Stimulated activated CD4-positive, alpha-beta T cell treated with anti-CD3 and anti-CD28 coated beads, TNF-alpha, amount 100 ng/mL, for 1 hour (primary cell): Measurements from ENCODE around the gene SORCS3.

Experiments used
- DNase-seq, 3 donors: peaks; one replicate each; pipeline ENCODE4 v3.0.0-alpha.2; 2020; ENCODE audit warnings: low read depth in 3 of 3, low spot score in 1 of 3

SORCS3 gene

DNA sequence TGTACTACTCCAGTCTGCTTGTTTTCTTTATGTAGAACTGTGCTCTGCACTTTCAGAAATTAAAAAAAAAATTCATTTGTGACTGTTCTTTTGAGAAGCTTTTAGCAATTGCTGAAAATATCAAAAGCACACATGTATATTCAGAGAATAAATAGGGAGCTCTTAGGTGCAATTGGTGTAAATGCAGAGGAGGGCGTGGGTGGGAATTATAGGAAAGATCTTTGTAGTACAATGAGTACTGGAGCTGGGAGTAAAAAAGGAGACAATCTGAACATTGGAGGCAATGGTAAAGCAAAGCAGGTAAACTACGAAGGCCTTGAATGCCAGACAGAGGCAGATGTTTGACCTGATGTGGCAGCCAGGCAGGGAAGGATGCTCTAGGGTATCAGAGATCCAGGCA is 267.5 kb downstream of the SORCS3 start:
- DNase-seq = no peak

DNA sequence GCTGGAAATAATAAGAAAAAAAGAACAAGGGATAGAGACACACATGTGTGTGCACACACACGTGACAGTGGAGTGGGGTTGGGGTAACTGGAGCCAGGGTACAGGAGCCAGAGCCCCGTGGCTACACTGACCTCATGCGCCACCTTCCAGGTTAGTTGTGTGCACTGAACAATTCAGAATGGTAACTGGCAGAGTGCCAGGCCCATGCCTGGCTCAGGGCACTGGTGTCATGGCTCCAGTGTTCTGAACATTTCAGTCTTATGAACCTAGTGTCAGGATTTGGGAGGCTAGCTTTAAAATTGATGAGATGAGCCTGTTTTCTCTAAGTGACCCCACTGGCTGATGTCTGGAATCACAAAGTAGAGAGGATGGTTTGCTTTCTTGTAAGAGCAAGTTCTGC is 269.6 kb downstream of the SORCS3 start:
- DNase-seq = no peak

DNA sequence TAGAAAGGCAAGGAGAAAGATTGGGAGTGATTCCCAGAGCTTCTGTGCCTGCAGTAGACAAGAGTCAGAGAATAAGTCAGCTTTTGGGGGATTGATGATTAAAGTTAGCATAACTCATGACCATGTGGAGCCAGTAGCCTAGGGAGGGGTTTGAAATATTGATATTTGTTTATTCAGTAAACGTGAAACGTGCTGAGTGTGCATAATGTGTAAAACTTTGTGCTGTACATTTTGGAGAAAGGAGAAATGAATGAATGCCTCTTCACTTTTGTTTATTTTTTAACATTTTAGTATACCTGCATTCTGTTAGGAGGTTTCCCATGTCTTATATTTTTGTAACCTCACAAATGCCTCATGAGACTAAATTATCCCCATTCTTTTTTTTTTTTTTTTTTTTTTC is 272.3 kb downstream of the SORCS3 start:
- DNase-seq = no peak

DNA sequence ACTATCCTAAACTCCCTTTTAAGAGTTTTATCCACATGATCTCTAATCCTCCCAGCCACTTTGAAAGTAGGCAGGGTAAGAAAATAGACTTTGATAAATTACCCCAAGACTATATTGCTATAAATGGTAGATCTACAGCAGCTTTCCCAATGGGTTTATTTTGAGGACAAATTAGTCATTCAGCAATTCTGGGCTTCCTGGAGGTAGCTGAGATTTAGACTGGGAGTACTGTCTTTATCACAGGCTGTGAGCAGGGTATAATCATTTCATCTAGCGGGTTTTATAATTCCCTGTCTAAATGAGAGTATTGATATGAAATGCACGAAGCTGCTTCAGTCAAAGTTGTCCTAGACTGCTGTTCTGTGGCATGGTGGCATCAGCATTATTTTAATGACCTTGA is 279.4 kb downstream of the SORCS3 start:
- DNase-seq = no peak

DNA sequence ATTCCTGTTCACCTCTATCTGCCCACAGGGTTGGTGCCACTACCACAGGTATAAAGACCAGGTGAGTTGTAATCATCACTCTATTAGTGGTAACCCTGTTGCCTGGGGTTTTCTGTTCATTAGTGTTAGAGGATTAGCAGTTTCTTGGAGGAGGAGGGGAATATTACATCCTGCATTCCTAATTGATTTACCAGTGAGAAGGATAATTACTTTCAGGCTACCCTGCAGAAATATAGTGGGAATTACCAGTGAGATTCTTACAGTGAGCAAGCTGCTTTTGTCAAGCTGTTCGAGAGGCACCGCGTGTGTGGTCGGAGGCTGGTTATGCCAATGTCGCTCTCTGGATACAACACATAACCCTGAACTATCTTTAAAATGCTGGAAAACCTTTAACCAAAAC is 280.7 kb downstream of the SORCS3 start:
- DNase-seq = no peak

DNA sequence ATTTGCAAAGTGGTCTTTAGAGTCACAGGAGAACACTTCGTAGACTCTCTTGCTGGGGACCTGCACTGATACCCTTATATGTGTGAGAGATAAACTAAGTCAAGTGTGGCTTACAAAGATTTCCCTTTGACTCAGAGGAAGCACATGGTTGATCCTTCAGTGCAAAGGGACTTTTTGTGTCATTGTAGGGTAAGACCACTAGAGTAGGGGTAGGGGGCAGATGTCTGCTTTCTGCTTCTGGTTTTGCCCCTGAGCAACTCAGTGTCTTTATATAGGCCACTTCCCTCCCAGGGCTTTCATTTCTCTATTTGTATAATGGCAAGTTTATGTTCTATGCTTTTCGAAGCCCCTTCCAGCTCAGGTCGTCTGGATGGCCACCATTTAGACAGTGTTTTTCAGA is 281.7 kb downstream of the SORCS3 start:
- DNase-seq = no peak

DNA sequence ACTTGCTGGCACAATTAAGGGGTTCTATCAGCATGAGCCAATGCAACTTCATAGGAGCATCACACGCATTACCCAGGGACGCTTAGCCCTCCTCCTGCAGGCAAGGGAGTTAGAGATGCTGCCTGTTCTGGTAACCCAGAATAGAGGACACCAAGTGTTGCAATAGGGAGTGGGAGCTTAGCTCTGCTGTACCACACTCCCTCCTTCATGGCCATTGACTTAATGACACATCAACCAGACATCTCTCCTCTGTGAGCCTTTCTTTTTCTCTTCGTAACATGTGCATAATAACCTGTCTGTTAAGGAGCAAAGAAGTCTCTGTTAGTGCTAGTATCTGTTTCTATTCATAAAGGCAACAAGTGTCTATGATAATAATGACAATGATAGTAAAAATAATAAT is 282.4 kb downstream of the SORCS3 start:
- no peak for DNase-seq

DNA sequence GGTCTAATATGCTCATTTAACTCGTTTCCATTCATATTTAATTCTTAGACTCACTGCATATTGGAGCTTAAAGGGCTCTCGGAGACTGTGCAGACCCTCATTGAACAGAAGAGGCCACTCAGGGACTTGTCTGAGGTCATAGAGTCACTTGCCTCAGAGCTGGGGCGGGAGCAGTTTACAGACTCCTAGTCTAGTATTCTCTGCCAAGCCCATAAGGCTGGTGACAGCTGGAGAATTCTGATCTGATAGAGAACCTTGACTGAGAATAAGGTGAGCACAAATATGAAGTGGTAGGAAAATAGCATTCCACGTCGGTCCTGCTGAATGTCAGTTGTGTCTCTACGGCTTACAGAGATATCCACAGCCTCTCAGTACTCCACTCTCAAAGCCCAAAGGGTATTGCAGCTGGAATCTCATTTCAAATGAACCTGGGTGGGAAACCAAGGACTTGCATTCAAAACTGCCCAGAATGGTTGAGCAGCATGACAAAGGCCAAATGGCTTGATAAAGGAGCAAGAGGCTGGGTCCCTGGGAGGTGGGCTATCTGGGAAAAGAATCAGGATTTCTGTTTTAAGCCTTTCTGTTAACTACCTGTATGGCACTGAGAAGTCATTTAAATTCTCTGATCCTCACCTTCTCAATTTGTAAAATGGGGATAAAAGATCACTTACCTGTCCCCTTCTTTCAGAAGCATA is 283.2 kb downstream of the SORCS3 start:
- no peak for DNase-seq

DNA sequence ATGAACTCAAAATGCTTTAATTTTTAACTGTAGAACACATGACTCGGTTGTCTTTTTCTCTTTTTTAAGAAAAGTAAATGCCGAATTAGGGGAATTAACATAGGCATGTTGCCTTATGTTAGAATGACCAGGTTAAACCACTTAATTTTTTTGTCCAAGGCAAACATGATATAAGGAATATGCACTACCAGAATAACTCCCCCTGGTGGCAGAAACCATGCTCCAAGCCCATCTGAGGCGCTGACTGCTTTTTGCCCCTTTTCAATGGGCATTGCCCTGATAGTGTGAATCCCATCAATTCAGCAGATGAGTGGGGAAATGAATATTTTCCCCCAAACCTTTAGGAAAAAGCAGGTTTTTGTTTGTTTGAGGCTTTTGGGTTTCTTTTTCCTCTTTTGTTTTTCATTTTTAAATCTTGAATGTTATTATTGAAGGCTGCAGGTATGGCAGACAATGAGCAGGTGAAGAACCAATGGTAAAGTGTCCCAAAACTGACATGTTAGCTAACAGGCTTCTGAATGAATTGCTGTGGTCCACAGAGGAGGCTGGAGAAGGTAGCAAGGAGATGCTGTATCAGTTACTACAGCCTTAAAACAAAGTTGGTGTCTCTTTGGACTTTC is 284.3 kb downstream of the SORCS3 start:
- DNase-seq = no peak

DNA sequence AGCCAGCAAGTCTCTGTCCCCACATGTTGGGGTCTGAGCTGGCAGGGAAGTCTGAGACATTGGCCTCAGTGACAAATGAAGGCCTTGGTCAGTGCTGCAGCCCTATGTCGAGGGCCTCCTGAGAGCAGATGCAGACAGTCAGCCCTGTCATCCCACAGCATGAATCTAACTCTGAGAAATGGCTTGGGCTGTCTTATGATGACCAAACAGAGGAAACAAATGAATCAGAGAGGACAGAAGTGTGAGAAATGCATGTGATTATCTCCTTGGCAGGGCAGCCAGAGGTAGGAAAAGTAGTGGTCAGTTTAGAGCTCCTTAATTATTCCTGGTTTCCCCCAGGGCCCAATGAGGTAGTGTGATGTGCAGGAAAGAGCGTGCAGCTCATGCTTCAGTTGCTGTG is 287.6 kb downstream of the SORCS3 start:
- no peak for DNase-seq

DNA sequence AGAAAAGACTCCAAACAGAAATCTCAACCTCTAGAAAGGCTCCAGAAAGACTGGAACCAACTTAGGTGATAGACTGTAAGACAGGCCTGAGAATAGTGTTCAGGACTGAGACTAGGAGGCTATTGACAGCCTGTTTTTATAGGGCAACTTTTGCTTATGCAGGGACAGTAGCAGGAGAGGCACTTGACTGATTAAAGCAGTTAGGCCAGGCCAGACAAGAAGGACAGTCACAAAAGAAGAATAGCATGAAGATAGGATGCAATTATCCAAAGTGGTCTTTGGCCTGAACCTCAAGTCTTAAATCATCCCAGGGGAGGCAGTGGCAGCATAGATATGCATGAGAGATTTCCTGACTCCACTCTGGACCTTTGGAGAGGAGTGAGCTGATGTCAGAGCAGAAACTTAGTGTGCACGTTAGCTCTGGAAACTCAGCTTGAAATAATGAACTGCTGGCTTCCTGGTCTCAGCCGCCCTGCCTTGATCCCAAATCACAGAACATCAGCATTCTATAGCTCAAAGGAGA is 290.6 kb downstream of the SORCS3 start:
- no peak for DNase-seq

DNA sequence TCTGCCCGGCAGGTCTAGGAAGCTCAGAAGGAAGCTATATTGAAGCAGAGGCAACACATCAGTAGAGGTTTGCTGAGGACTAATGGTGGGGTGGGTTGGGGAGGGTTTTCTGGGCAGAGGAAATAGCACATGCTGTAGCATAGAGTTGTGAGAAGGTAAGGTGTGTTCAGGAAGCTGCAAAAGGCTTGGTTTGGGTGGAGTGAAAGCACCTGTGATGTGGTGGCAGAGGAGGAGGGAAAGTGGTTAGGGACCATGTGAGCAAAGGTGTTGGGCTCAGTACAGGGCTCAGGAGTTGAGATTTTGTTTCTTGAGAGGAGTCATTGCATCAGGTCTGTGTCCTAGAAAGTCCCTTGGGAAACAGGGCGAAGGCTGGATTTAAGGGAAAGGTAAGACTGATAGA is 294.6 kb downstream of the SORCS3 start:
- no peak for DNase-seq

DNA sequence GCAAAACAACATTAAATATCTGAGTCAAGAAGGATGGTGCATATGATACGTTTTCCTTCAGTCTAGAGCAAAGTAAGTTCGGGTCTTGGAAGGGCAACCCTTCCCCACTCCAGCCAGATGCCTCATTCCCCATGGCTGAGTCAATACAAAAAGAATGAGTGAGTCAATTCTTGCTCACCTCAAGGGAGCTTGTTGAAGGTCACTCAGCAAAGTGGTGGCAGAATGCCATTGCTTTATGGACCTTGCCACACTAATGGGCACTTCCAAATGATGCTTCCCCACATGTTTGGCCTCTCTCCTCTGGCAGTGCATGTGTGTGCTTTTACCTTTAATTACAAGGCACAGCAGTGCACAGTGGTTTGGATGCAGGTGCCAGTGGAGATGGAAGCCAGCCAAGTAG is 296.5 kb downstream of the SORCS3 start:
- no peak for DNase-seq

DNA sequence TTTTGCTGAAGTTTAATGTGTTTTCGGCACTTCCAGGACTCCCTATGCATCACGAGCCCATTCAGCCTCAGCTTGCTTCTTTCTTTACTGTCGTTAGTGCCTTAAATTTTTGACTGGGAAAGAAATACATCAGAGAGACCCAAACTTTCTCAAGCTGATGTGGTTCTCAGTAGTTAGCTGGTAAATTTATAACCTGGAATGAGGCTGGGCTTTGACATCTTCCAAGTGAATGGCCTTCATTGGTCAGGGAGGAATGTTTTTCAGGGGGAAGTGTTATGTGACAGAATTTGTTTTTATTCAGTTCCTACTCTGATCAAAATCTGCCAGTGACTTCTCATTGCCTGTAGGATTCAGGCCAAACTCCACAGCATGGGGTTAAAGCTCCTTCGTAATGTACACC is 296.9 kb downstream of the SORCS3 start:
- no peak for DNase-seq

DNA sequence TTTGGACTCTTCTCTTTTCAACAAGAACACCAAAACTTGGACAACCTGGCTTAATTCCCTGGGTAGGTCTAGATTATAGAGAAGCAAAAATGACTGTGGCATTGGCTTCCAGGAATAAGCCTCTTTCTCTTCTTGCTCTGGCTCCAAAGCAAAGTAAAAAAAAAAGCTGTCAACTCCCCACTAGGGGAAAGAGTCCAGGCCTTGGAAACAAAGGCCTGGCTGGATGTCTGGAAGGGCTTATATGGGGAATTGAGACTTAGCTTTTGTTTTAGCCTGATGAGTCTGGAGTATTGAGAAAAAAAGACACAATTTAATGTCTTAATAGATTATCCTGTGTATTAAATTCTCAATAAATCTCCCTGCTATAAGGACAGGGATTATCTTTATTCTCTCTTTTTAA is 300.6 kb downstream of the SORCS3 start:
- DNase-seq = no peak

DNA sequence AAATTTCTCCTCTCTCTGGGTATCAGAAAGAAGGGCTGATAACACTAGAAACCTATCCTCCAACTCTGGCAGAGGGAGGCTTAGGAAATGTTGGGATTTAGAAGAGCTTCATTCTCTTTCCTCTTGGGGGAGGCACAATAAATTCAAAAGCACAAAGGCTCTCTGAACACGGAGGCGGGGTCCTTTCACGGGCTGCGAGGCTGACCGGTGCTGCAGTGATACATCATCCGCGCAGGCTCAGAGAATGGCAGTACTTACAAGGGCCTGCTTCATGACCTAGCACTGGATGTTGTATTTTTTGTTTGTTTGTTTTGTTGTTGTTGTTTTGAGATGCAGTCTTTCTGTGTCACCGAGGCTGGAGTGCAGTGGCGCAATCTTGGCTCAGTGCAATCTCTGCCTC is 306.2 kb downstream of the SORCS3 start:
- no peak for DNase-seq

DNA sequence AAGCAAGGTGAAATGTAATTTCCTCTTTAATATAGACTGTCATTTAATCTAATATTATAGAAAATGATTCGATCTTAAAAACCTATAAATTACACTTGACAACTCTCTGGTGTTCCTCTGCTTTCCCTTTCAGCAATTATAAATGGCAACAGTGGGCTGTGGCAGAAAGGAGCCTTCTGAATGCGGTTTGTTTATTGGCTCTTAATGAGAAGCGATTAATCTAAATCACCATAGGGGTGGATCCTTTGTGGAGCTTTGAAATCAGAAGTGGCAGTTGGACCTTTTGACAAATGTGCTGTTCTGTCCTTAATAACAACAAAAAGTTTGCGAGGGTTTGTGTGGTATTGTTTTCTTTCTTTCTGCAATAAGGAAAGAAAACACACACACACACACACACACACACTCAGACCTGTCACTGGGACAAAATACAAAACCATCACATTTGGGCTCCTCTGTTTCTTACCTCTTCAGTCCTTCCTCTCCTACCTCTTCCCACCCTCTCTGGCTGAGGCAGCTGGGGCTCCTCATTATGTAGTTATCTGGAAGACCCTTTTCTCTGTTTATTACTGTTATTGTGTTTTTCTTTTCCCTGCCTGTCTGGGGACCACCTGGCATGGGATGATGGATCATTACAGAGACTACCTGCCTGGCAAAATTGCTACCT is 316.2 kb downstream of the SORCS3 start:
- DNase-seq = no peak

DNA sequence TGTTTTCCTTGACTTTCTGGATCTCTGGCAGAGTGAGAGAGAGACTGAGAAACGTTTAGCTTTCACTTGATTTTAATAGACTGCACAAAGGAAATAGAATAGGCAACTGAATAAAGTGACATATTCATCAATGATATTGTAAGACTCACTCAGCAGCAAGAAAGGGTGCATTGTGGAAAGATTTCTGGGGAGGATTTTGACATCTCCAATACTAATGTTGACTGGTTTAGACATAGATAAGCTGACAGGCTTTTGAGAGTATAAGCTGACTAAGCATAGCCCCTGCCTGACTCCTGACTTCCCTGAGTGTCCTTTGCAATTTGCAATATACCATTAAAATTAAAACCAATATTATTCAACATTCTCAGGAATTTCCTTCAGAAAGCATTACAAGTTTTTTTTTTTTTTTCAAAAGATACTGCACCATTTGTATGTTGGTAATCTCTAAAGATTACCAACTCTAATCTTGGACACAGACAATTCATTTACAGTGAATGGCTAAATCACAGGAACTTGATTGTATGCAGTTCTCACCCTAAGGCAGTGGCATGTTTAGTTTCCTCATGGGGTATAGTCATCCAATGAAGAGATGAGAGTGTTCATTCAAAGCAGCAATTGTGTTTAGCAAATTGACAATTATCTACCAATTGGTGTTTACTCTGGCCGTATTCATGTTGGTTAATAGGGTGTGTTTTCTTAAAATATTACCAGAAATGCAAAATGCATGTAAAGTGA is 325.6 kb downstream of the SORCS3 start:
- no peak for DNase-seq

DNA sequence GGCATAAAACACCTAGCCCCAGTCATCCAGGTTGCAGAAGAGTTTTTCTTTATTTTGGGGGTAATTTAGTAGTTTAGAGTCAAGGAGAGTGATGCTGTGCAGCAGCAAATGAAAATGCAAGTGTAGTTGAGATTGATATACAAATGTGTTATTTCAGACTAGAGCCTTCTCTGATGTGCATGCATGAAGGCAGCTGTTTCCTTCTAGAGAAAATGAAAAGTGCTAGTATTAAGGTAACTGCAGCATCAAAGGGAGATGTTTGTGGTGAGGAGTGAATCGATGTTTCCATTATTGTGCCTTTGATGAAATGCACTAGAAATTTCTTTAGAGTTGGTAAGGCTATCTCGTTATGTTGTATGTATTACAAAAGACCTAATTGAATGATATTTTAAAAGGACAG is 339.3 kb downstream of the SORCS3 start:
- DNase-seq = no peak

DNA sequence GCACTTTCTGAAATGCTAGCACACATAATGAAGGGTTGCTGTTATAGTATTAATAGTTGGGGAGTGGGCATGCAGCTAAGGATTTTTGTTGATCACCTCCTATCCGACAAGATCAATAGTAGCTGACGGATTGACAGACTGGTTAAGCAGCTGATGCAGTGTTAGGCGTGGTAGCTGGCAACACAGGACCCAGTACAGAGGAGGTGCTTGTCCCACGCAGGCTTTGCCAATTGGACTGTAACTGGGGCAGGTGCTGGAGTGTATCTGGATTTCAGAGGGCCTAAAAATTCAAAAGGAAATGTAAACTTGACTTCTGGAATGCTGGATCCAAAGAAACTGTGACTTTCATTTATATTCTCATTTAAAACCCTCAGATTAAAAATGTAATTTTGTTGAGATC is 340.9 kb downstream of the SORCS3 start:
- no peak for DNase-seq

DNA sequence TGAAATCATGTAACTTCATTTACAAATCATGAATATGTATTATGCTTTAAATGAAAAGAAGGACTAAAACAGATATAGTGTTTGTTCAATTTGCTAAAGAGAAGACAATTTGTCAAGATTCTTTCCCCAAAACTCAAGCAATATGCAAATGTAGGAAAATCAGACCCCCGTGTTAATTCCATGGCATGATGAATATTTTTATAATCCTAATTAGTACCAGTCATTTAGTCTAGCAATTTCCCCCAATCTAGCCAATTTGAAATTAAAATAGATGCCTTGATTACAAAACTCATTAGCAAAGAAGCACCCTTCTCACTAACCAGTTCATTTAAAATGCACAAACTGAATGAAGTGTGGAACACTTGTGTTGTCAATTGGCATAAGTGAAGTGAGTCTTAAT is 347.6 kb downstream of the SORCS3 start:
- no peak for DNase-seq

DNA sequence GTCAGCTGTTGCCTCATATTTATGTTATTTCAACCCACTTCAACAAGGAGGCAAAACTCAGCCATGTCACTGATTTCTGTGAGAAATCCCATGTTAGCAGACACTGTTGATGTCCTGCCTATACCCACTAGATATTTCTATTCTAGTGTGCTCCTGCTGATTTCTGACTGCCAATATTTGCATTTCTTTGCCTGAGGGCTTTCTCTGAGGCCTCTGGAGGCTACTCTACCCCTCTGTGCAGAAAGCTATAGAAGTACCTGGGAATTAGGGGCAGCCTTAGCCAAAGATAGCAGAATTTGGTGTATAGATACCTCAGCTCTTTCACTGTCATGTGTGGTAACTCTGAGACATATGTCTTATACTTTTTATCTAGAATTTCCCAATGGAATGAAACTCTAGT is 348.8 kb downstream of the SORCS3 start:
- DNase-seq = no peak
